Head of caudate nucleus (tissue), 42 donors: Measurements from ENCODE around the gene COASY.
"Not testable (repeated sequence)": the region's sequence is repeated elsewhere in the genome, so short reads cannot be mapped to it uniquely, and the experiment has no call there.

Experiments used
- DNase-seq, 42 donors: peaks; one replicate each; pipeline versions ENCODE4 v3.0.0 to v3.0.0-alpha.2; 2020 to 2021; ENCODE audit warnings: mixed read lengths in 7 of 42
- intact Hi-C: fragments of 100-400 bp; cut with DNase I; formaldehyde crosslinking; loops from one replicate; pipeline ENCODE4 v1.15.0; 2022

The COASY gene

GRCh38 chr17:42547001-42547461, 14.9 kb upstream of the COASY start:
- DNase-seq = no peak
- intact Hi-C loops = no loop called here

GRCh38 chr17:42547698-42548069, 14.3 kb upstream of the COASY start:
- no peak for DNase-seq
- intact Hi-C loops = no loop called here

DNA sequence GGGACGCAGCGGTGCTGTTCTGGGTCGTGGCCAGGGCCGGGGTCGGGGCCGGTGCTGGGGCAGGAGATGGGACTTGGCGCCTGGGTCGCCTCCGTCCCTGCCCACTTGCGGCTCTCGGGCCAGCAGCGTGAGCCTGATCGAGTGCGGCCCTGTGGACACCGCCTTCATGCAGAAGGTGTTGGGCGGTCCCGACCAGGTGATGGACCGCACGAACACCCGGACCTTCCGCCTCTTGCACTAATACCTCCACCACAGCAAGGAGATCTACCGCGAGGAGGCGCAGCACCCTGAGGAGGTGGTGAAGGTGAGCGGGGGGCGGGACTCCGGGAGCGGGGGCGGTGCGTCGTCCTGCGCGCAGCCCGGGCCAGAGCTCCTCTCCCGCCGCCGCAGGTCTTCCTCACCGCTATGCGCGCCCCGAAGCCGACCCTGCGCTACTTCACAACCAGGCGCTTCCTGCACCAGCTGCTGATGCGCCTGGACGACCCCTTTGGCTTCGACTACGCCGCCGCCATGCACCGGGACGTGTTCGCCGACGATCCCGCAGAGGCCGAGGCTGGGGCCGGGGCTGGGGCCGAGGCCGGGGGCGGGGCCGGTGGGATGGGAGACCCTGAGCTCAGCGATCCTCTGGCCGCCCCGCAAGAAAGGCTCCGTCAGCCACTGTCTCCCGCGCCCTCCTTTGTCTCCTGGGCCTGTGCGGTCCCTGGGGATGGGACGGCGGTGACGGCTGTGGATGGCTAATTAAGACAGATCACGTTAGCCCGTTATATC, 13.7 kb upstream of the COASY start:
- no peak for DNase-seq
- intact Hi-C loops = no loop called here

DNA sequence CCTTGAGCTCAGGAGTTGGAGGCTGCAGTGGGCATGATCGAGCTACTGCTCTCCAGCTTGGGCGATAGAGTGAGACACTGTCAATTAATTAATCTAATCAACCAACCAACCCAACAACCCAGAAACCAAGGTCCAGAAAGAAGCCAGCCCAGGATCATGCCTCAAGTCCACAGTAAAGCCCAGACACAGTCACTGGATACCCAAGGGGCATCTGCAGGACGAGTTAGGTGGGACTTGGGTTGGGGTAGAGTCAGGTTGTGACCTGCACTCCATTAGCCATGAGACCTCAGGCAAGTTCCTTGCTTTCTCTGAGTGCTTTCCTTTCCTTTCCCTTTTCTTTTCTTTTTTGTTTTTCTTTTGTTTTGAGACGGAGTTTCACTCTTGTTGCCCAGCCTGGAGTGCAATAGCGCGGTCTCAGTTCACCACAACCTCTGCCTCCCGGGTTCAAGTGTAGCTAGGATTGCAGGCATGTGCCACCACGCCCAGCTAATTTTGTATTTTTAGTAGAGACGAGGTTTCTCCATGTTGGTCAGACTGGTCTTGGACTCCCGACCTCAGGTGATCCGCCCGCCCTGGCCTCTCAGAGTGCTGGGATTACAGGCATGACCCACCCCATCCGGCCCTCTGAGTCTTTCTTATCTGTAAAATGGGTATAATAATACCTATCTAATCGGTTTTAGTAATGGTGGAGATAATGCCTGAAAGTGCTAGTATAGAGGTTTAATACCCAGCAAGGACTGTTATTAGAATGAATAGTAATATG, 12.8 kb upstream of the COASY start:
- intact Hi-C loops = no loop called here

DNA sequence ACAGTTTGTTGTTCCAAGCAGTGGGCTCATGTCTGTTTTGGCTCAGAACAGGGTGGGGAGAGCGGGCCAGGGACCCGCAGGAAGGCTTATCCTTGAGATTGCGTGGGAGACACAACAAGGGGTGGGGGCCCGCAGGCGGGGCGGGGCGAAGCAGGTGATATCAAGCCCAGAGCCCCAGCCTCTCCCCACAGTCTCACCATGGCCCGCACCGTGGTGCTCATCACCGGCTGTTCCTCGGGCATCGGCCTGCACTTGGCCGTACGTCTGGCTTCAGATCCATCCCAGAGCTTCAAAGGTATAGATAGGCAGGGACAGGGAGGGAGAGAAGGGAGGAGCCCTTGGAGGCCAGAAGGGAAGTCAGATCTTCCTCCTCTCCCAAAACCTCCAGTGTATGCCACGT, 9.2 kb upstream of the COASY start, which contains the start of gene HSD17B1:
Gene HSD17B1 (plus strand): TSS at position 188 of the 400 bp plus-strand sequence. CDS start 11 bp downstream, at position 199.
- intact Hi-C loops, DNase-seq: not testable (repeated sequence)

More for the DNA sequence above, 12.8 kb upstream of the COASY start:
- DNase-seq = no peak

GRCh38 chr17:42553161-42553818, 8.7 kb upstream of the COASY start:
- no peak for DNase-seq
- intact Hi-C loops = no loop called here

DNA sequence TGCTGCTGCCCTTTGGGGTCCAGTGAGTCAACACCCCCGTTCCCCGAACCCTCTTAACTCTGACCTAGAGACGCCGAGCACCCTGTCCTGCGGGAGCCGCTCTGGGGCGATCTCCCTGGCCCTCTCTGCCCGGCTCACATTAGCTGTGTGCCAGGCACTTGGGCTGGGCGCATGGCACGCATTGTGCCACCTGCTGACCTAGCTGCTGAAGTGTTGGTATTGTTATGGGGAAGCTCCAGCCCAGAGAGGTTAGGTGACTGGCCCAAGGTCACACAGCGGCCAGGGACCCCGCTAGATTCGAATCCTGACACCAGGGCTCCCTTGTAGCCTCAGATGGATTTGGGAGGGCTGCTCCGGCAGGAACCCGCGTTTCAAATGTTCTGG, 8.1 kb upstream of the COASY start:
- DNase-seq = no peak
- intact Hi-C loops = no loop called here

- intact Hi-C loops = no loop called here
- DNase-seq = peak; percentile 70 to 95 (median 90)
Observed at GRCh38 chr17:42554250-42555121, 7.5 kb upstream of the COASY start.

- DNase-seq = no peak
- intact Hi-C loops = no loop called here
Observed at GRCh38 chr17:42555122-42555622, 6.8 kb upstream of the COASY start.

GRCh38 chr17:42555961-42556617, 5.9 kb upstream of the COASY start:
- DNase-seq, intact Hi-C loops: not testable (repeated sequence)

- intact Hi-C loops = no loop called here
- DNase-seq = no peak
Observed at GRCh38 chr17:42559075-42559474, 2.9 kb upstream of the COASY start.

DNA sequence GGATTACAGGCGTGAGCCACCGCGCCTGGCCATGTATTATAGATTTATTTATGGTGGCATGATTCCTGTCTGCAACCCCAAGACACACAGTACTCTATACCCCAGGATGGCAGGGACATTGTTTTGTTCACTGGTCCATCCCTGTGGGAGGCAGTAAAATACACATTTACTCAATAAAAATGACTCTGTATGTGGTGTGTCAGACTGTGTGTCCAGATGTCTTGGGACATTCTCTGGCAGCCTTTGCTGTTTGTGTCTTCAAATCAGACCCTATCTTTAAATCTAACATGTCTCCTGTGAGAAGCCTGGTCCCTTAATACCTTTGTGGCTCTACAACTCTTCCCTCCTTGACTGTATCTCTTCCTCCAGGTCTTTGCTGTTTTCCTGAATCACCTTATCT, 1.7 kb upstream of the COASY start:
- intact Hi-C loops = no loop called here
- DNase-seq = no peak

GRCh38 chr17:42562388-42563142, 617 bp downstream of the COASY start:
- DNase-seq = peak in 3 of 42 donors; percentile 23 to 30 (median 27)
- intact Hi-C loops = no loop called here

DNA sequence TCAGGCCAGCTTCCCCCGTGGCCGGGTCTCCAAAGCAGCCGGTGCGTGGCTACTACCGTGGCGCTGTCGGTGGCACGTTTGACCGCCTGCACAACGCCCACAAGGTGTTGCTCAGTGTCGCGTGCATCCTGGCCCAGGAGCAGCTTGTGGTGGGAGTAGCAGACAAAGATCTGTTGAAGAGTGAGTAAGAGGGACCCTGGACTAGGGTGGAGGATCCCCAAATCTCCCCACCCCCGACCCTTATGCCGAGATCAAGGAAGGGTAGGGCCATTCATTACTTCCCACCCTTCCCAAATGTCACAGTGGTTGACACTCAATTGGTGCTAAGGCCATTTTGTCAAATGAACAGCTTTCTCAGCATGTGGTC, 1.2 kb downstream of the COASY start:
- intact Hi-C loops = no loop called here
- no peak for DNase-seq

DNA sequence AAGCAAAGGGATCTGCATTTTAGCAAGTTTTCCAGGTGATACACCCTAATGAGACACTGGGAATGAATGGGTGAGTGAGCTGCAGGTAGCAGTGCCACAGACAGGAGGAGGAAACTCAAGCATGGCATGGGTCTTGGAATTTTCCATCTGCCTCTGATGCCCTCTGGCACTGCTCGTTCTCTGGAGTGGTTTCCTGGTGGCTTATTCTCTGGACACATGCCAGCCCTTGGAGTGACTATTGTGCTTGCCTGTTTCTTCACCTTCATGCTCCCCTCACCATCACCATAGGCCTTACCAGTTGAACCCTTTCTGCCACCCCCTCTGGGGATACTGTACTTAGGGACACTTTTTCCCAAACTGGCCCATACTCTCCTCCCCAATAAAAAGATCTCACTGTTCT, 1.6 kb downstream of the COASY start:
- intact Hi-C loops = no loop called here
- no peak for DNase-seq

- intact Hi-C loops = no loop called here
- no peak for DNase-seq
Observed at GRCh38 chr17:42563950-42564349, 2.0 kb downstream of the COASY start.

DNA sequence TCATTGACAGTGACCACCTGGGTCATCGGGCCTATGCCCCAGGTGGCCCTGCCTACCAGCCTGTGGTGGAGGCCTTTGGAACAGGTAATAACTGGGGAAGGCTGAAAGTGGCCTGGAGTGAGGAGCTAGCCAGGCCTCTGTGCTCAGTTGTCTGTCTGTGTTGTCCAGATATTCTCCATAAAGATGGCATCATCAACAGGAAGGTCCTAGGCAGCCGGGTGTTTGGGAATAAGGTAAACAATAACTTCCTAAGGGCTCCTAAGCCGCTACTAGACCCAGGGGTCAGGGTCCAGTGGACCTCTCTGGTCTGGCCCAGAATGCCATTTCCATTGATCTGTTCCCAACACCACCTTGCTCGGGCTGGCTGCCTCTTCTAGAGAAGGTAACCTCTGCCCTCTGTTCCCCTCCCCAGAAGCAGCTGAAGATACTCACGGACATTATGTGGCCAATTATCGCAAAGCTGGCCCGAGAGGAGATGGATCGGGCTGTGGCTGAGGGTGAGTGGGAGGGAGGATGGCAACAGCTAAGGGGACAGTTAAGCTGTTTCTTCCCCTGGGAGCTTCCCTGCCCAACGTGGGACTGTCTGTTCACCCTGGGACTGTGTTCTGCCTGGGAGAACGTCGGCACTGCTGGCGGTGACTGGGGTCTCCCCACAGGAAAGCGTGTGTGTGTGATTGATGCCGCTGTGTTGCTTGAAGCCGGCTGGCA, 3.0 kb downstream of the COASY start:
- intact Hi-C loops = no loop called here
- DNase-seq = no peak
